Measurements from ENCODE around the gene MBD3.

The MBD3 gene

DNA sequence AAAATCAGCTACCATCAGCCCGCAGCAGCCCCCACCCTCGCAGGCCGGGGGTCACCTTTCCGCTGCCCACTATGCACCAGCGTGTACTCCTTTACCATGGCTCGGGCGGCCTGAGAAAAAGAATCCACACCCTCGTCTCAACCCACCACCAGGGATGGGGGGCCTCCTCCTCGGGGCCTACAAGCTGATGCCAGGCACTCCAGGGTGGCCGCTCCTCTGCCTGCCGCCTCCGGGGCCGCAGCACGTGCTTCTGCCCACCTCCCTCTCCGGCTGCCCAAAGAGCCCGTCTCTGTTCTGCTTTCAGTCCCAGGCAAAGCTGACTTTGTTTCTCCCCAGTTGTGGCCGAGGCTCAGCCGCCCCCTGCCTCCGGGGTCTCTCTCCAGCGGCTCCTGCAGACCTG lies 13.4 kb downstream of the MBD3 start:
- H3K36me3 ChIP-seq (ENCODE audit: control insufficient read depth, insufficient read depth, low read length) = no peaks in the 10 kb centered on the region
- no peaks in the 10 kb centered on the region for H3K9me3 ChIP-seq (ENCODE audit: control insufficient read depth, low read length)
- TF ChIP-seq, protein P1, sequence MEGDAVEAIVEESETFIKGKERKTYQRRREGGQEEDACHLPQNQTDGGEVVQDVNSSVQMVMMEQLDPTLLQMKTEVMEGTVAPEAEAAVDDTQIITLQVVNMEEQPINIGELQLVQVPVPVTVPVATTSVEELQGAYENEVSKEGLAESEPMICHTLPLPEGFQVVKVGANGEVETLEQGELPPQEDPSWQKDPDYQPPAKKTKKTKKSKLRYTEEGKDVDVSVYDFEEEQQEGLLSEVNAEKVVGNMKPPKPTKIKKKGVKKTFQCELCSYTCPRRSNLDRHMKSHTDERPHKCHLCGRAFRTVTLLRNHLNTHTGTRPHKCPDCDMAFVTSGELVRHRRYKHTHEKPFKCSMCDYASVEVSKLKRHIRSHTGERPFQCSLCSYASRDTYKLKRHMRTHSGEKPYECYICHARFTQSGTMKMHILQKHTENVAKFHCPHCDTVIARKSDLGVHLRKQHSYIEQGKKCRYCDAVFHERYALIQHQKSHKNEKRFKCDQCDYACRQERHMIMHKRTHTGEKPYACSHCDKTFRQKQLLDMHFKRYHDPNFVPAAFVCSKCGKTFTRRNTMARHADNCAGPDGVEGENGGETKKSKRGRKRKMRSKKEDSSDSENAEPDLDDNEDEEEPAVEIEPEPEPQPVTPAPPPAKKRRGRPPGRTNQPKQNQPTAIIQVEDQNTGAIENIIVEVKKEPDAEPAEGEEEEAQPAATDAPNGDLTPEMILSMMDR (IDR thresholded peaks at IDR 0.05) = no peak
- no peaks in the 10 kb centered on the region for H3K27me3 ChIP-seq (ENCODE audit: control insufficient read depth, insufficient read depth, low read length)
- H3K4me2 ChIP-seq (ENCODE audit: low read length) = no peak overlapping the region
- H3K4me1 ChIP-seq = no peaks in the 10 kb centered on the region
- H3K9ac ChIP-seq = no peak overlapping the region
- no peak overlapping the region for H3K4me3 ChIP-seq (ENCODE audit: low read depth, low read length)
- H3K27ac ChIP-seq = no peak overlapping the region
- peaks cover 11% of the 10 kb centered on the region for H3K79me2 ChIP-seq
- H2AFZ ChIP-seq = no peak overlapping the region

DNA sequence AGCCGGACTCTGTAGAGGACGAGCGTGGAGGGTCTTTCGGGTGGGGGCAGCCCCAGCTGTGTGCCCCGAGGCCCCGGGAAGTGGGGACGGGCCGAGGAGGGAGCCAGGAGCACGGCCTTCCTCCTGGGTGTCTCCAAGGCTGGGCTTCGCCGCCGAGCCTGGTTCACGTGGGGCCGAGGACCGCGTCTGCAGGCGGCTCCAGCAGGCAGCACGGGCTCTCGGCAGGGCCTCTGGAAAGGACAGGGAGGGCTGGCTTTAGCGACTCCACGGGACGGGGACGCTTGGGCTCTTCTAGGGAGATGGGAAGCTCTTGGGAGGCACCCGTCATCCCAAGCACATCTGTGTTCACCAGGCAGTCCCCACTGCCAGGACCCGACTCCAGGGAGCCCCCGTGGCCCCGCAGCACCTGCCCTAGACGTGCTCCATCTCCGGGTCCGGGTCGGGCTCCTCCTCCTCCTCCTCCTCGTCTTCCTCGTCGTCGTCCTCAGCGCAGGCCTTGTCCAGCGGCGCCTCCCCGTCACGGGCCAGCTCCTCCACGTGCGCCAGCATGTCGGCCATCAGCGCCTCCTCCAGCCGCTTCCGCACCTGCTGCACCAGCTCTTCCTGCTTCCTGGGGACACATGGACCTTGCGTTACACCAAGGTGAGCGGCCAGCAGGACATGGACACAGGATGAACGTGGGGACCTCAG lies 14.6 kb downstream of the MBD3 start:
- Histone ChIP-seq H3K9me3 (ENCODE audit: control insufficient read depth, low read length) (no peaks in the 10 kb centered on the region), H3K9ac (no peak overlapping the region), H3K79me2 (peaks cover 5% of the 10 kb centered on the region), H3K4me3 (ENCODE audit: low read depth, low read length) (no peak overlapping the region), H3K36me3 (ENCODE audit: control insufficient read depth, insufficient read depth, low read length) (no peaks in the 10 kb centered on the region), H3K27ac (no peak overlapping the region), H3K4me1 (no peaks in the 10 kb centered on the region), H3K4me2 (ENCODE audit: low read length) (no peak overlapping the region), H2AFZ (no peak overlapping the region), H3K27me3 (ENCODE audit: control insufficient read depth, insufficient read depth, low read length) (no peaks in the 10 kb centered on the region)
- TF ChIP-seq, protein P1 (IDR thresholded peaks at IDR 0.05) = no peak

DNA sequence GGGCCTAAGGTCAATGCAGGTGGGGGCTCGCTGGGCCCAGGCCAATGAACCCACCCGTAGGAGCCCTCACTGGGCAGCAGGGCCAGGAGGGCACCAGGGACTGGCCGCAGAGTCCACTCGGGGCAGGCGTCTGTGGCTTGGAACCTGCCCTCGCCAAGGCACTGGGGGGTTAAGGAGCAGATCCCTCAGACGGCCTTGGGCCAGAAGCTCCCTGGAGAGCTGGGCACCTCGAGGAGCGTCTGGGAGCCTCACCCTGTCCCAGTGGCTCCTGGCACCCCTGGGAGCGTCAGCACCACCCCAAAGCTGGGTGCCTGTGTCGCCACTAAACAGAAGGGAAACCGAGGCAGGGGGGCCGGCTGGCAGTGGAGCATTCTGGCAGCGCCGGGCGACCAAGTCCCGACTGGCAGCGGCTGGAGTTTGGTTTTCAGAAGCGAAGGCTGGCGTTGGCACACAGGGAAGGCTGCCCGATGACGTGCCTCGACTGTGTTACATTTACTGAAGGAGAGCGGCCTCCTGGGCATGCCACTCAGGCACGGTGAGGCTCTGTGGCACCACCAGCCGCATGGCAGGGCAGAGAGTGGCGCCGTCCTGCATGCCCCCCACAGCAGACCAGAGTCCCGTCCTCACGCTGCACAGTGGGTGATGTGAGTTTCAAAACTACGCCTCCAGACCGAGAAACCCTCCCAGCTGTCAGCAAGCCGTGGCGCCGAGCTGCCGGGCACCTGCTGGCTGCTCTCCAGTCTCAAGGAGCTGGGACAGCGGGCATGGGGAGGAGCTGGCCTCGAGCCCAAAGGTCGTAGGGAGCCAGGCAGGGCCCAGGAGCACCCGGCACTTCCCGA lies 15.4 kb downstream of the MBD3 start:
- no peaks in the 10 kb centered on the region for H3K36me3 ChIP-seq (ENCODE audit: control insufficient read depth, insufficient read depth, low read length)
- TF ChIP-seq, protein P1 (IDR thresholded peaks at IDR 0.05) = no peak
- H3K4me3 ChIP-seq (ENCODE audit: low read depth, low read length) = no peak overlapping the region

DNA sequence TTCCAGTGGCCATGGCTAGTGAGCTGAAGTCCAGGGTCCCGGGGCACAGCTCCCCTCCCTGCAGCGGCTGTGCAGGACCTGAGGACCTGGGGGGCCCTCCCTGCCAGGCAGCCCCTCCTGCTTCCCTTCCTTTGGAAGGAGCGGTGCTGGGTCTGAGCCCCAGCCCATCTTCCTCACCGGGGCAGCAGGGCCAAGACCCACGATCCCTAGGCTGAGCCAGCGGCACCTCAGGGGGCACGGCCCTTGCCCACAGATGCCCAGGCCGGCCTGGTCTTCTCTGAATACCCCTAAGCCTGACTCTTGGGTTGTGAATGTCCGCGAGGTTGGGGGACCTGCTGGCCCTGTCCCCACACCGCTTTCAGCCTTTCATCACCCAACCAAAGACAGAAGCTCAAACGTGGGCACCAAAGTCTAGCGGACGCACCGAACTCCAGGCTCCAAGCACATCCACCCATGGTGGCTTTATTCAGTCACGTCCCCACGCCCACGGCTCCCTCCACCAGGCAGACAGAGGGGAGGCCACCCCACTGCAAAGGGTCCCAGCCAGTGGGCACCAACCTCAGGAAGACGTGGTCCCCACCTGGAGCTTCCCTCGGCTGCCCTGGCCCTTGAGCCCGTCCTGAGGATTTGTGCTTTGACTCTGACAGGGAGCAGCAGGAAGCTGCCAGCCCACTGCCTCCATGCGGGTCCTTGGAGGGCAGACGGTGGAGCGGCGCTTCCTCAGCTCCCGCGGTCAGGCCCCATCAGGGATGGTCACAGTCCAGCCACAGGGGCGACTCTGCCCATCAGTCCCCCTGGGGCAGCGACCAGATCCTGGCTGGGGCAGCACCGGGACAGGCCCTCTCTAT lies 16.2 kb downstream of the MBD3 start:
- Histone ChIP-seq H3K4me1 (no peaks in the 10 kb centered on the region), H3K79me2 (no peaks in the 10 kb centered on the region), H3K27ac (no peak overlapping the region), H3K9me3 (ENCODE audit: control insufficient read depth, low read length) (no peaks in the 10 kb centered on the region), H3K9ac (no peak overlapping the region), H3K4me3 (ENCODE audit: low read depth, low read length) (no peak overlapping the region), H2AFZ (no peak overlapping the region), H3K36me3 (ENCODE audit: control insufficient read depth, insufficient read depth, low read length) (no peaks in the 10 kb centered on the region), H3K27me3 (ENCODE audit: control insufficient read depth, insufficient read depth, low read length) (no peaks in the 10 kb centered on the region), H3K4me2 (ENCODE audit: low read length) (no peak overlapping the region)
- TF ChIP-seq, protein P1 (IDR thresholded peaks at IDR 0.05) = no peak

More for the DNA sequence above, 15.4 kb downstream of the MBD3 start:
- no peak overlapping the region for H3K9ac ChIP-seq
- H3K79me2 ChIP-seq = peaks cover 2% of the 10 kb centered on the region
- H3K4me1 ChIP-seq = no peaks in the 10 kb centered on the region
- no peak overlapping the region for H3K4me2 ChIP-seq (ENCODE audit: low read length)
- H2AFZ ChIP-seq = no peak overlapping the region
- no peak overlapping the region for H3K27ac ChIP-seq
- no peaks in the 10 kb centered on the region for H3K9me3 ChIP-seq (ENCODE audit: control insufficient read depth, low read length)
- H3K27me3 ChIP-seq (ENCODE audit: control insufficient read depth, insufficient read depth, low read length) = no peaks in the 10 kb centered on the region
